ENCODE measurements around the gene FCRLA. TPM values are rescaled to one million over a fixed set of nuclear protein-coding genes. Genes with fewer than 3 reads are reported as not detected.
"Not testable (repeated sequence)": the region's sequence is repeated elsewhere in the genome, so short reads cannot be mapped to it uniquely, and the experiment has no call there.

The FCRLA gene
- total RNA-seq, 4 donors from 2014 or later = not detected

GRCh38 chr1:161691846-161692245 lies 15.2 kb upstream of the FCRLA start:
- 67 to 82% methylated on average over 3 of the region's 3 CpGs for WGBS, 2 donors (ENCODE audit: low coverage in 1 of 2)
- TF ChIP-seq CTCF (IDR thresholded peaks at IDR 0.05) (no peak), POLR2AphosphoS5 (IDR thresholded peaks at IDR 0.05) (no peak), POLR2A (IDR thresholded peaks at IDR 0.05) (no peak), EP300 (IDR thresholded peaks at IDR 0.05) (no peak)
- no peaks in the 10 kb centered on the region for H3K36me3 ChIP-seq
- H3K27me3 ChIP-seq = peaks cover 44% of the 10 kb centered on the region
- H3K4me1 ChIP-seq = no peaks in the 10 kb centered on the region
- H3K9me3 ChIP-seq = no peaks in the 10 kb centered on the region
- no peak for ATAC-seq
- no peak overlapping the region for H3K27ac ChIP-seq
- no peak overlapping the region for H3K4me3 ChIP-seq

GRCh38 chr1:161693020-161693712 lies 13.9 kb upstream of the FCRLA start:
- H3K4me3 ChIP-seq, H3K36me3 ChIP-seq, H3K4me1 ChIP-seq, ATAC-seq, H3K27ac ChIP-seq, H3K9me3 ChIP-seq: not testable (repeated sequence)
- 80 to 90% methylated on average over 1 to 2 of the region's 14 CpGs for WGBS, 2 donors (ENCODE audit: low coverage in 1 of 2)
- peaks cover 40% of the 10 kb centered on the region for H3K27me3 ChIP-seq

- ATAC-seq, H3K27me3 ChIP-seq, H3K36me3 ChIP-seq, H3K9me3 ChIP-seq, H3K4me3 ChIP-seq, H3K4me1 ChIP-seq, H3K27ac ChIP-seq: not testable (repeated sequence)
- 80 to 86% methylated on average over 2 of the region's 2 CpGs for WGBS, 2 donors (ENCODE audit: low coverage in 1 of 2)
These were observed 8.7 kb upstream of the FCRLA start for GRCh38 chr1:161698302-161698701.

GRCh38 chr1:161702250-161702649 lies 4.8 kb upstream of the FCRLA start:
- no peak overlapping the region for H3K4me3 ChIP-seq
- no peak for TF ChIP-seq POLR2AphosphoS5 (IDR thresholded peaks at IDR 0.05)
- no peak for TF ChIP-seq POLR2A (IDR thresholded peaks at IDR 0.05)
- H3K27ac ChIP-seq = no peak overlapping the region
- H3K36me3 ChIP-seq = no peaks in the 10 kb centered on the region
- peaks cover 5% of the 10 kb centered on the region for H3K27me3 ChIP-seq
- 33% methylated on average over 1 of the region's 8 CpGs; no CpG with 5 or more reads in 1 of the 2 donors for WGBS, 2 donors (ENCODE audit: low coverage in 1 of 2)
- ATAC-seq = no peak
- no peaks in the 10 kb centered on the region for H3K9me3 ChIP-seq
- H3K4me1 ChIP-seq = no peaks in the 10 kb centered on the region

GRCh38 chr1:161705537-161705936 lies 1.5 kb upstream of the FCRLA start:
- TF ChIP-seq POLR2AphosphoS5 (IDR thresholded peaks at IDR 0.05) (no peak), POLR2A (IDR thresholded peaks at IDR 0.05) (no peak), CTCF (IDR thresholded peaks at IDR 0.05) (no peak), EP300 (IDR thresholded peaks at IDR 0.05) (no peak)
- H3K4me3 ChIP-seq = no peak overlapping the region
- no peak for ATAC-seq
- H3K4me1 ChIP-seq = no peaks in the 10 kb centered on the region
- no peaks in the 10 kb centered on the region for H3K9me3 ChIP-seq
- WGBS, 2 donors (ENCODE audit: low coverage in 1 of 2) = 81 to 83% methylated on average over 3 of the region's 4 CpGs
- H3K27me3 ChIP-seq = peaks cover 8% of the 10 kb centered on the region
- H3K36me3 ChIP-seq = no peaks in the 10 kb centered on the region
- H3K27ac ChIP-seq = no peak overlapping the region

GRCh38 chr1:161706113-161706481 lies 932 bp upstream of the FCRLA start:
- no peak for TF ChIP-seq POLR2AphosphoS5 (IDR thresholded peaks at IDR 0.05)
- no peak for TF ChIP-seq POLR2A (IDR thresholded peaks at IDR 0.05)
- TF ChIP-seq EP300 (IDR thresholded peaks at IDR 0.05) = no peak
- TF ChIP-seq CTCF (IDR thresholded peaks at IDR 0.05) = no peak
- peaks cover 14% of the 10 kb centered on the region for H3K27me3 ChIP-seq
- H3K4me3 ChIP-seq = no peak overlapping the region
- 63% methylated on average over 2 of the region's 3 CpGs; no CpG with 5 or more reads in 1 of the 2 donors for WGBS, 2 donors (ENCODE audit: low coverage in 1 of 2)
- no peaks in the 10 kb centered on the region for H3K4me1 ChIP-seq
- no peak overlapping the region for H3K27ac ChIP-seq
- ATAC-seq = no peak
- no peaks in the 10 kb centered on the region for H3K36me3 ChIP-seq
- H3K9me3 ChIP-seq = no peaks in the 10 kb centered on the region

All from gastroesophageal sphincter (tissue), 4 donors.